Embryonic facial prominence (tissue), 1 donor: Measurements from ENCODE around the gene SLC24A3.

Source experiments
- DNase-seq: peaks from one replicate; pipeline ENCODE4 v3.0.0-alpha.2; 2016; ENCODE audit errors: extremely low spot score

SLC24A3 gene

GRCh38 chr20:19426356-19426755, 213.9 kb downstream of the SLC24A3 start:
- DNase-seq: no peak

- no peak for DNase-seq
Observed at GRCh38 chr20:19427480-19427879, 215.0 kb downstream of the SLC24A3 start.

- DNase-seq: no peak
Observed at GRCh38 chr20:19427913-19428312, 215.5 kb downstream of the SLC24A3 start.

- DNase-seq: no peak
Observed at GRCh38 chr20:19428324-19428723, 215.9 kb downstream of the SLC24A3 start.

GRCh38 chr20:19429538-19429937, 217.1 kb downstream of the SLC24A3 start:
- DNase-seq: no peak

GRCh38 chr20:19430641-19431315, 218.3 kb downstream of the SLC24A3 start:
- DNase-seq: no peak

GRCh38 chr20:19431316-19431700, 218.9 kb downstream of the SLC24A3 start:
- no peak for DNase-seq

GRCh38 chr20:19431906-19432305, 219.5 kb downstream of the SLC24A3 start:
- no peak for DNase-seq

GRCh38 chr20:19433371-19434350, 221.2 kb downstream of the SLC24A3 start:
- no peak for DNase-seq

- no peak for DNase-seq
Observed at GRCh38 chr20:19435316-19435715, 222.9 kb downstream of the SLC24A3 start.

- no peak for DNase-seq
Observed at GRCh38 chr20:19435821-19436220, 223.4 kb downstream of the SLC24A3 start.

- DNase-seq: no peak
Observed at GRCh38 chr20:19438488-19438887, 226.0 kb downstream of the SLC24A3 start.

GRCh38 chr20:19440660-19441527, 228.5 kb downstream of the SLC24A3 start:
- no peak for DNase-seq

GRCh38 chr20:19446246-19446645, 233.8 kb downstream of the SLC24A3 start:
- DNase-seq: no peak

GRCh38 chr20:19448632-19449031, 236.2 kb downstream of the SLC24A3 start:
- DNase-seq: no peak

- no peak for DNase-seq
Observed at GRCh38 chr20:19449051-19449450, 236.6 kb downstream of the SLC24A3 start.

GRCh38 chr20:19451231-19451922, 238.9 kb downstream of the SLC24A3 start:
- DNase-seq: no peak

- DNase-seq: no peak
Observed at GRCh38 chr20:19451923-19452295, 239.5 kb downstream of the SLC24A3 start.

GRCh38 chr20:19453410-19453809, 241.0 kb downstream of the SLC24A3 start:
- DNase-seq: no peak

- DNase-seq: no peak
Observed at GRCh38 chr20:19453862-19454261, 241.4 kb downstream of the SLC24A3 start.
